ENCODE data around the gene ST3GAL5.

The ST3GAL5 gene

GRCh38 chr2:85803704-85804425 is 84.9 kb downstream of the ST3GAL5 start:
- no peak for DNase-seq

GRCh38 chr2:85802354-85803103 is 86.3 kb downstream of the ST3GAL5 start:
- DNase-seq, result no peak

DNA sequence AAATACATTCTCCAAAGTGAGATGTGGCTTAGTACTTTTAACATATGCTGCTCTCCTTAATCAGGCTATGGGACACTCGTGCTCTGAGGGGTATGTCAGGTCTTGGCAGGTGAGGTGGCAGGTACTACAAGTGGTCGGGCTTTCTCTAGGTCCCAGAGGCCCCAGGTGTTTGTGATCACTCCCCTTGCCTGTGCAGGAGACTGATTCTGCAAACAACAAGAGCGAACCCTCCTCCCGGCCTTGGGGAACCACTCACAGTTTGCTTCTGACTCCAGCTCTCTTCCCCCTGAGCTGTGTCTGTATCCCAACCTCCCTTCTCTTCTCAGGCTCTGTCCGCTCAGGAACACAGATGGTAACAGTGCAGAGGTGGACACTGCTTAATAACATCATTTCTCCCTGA is 86.9 kb downstream of the ST3GAL5 start:
- no peak for DNase-seq

- no peak for DNase-seq
Observed at GRCh38 chr2:85800586-85800985, 88.2 kb downstream of the ST3GAL5 start.

GRCh38 chr2:85799215-85799956 is 89.4 kb downstream of the ST3GAL5 start:
- no peak for DNase-seq

- no peak for DNase-seq
Observed at GRCh38 chr2:85797921-85798320, 90.9 kb downstream of the ST3GAL5 start.

- no peak for DNase-seq
Observed at GRCh38 chr2:85797263-85797660, 91.5 kb downstream of the ST3GAL5 start.

- DNase-seq, result no peak
Observed at GRCh38 chr2:85796341-85797262, 92.2 kb downstream of the ST3GAL5 start.

- no peak for DNase-seq
Observed at GRCh38 chr2:85796046-85796340, 92.8 kb downstream of the ST3GAL5 start.

- DNase-seq, result no peak
Observed at GRCh38 chr2:85795331-85796045, 93.3 kb downstream of the ST3GAL5 start.

DNA sequence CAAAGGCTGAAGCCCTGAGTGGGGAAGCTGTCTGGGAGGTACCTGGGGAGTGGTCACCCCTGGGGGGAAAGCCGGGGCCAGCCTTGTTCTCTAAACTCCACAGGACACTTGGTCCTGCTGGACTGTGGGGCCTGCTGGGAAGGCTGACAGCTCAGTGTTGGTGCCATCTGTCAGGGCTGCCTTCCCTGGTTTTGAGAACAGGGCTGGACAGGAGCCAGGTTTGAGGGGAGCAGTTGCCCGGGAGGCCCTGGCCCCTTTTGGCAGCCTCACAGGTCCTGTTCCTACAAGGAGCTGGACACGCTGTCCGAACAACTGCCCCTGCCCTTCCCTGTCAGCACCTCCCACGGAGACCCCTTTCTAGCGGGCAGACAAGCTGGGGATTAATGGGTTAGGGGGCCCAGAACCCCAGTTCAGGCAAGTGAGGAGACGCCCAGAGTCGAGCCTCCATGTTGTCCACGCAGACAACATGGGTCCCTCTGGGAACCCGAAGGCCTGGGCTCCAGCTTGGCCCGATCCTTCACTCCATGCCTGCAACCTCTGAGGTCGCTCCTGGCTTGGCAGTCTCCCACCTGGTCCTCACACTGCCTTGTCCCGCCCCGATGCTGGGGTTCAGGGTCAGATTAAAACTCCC is 94.2 kb downstream of the ST3GAL5 start:
- no peak for DNase-seq

GRCh38 chr2:85794038-85794441 is 94.8 kb downstream of the ST3GAL5 start:
- no peak for DNase-seq

- DNase-seq, result no peak
Observed at GRCh38 chr2:85793584-85793983, 95.2 kb downstream of the ST3GAL5 start.

DNA sequence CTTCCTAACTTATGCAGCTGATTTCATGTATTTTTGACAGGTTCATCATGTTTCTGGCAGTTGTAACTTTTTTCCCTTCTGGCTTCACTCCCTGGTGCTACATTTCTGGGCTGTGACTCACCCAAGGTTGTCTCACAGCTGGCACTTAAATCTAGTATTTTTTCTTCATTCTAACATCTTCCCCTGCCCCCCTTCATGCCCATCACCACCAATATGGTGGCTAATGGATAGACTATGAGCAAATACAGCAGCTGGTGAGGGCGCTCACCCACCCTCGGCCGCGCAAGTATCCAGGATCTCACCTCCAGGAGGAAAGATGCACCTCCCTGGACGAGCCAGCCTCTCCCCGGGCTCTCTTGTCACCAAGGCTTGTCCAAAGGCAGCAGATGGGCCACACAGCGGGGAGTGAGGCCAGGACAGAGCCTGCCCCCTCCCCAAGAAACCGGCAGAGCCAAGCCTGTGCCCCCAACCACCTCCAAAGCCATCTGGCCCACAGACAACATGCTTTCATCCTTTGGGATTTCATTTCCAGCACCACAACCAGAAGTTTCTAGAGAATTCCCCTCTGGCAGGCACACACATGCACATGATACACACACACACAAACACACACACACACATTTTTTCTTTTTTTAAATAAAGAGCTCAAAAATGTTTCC is 95.9 kb downstream of the ST3GAL5 start:
- no peak for DNase-seq

DNA sequence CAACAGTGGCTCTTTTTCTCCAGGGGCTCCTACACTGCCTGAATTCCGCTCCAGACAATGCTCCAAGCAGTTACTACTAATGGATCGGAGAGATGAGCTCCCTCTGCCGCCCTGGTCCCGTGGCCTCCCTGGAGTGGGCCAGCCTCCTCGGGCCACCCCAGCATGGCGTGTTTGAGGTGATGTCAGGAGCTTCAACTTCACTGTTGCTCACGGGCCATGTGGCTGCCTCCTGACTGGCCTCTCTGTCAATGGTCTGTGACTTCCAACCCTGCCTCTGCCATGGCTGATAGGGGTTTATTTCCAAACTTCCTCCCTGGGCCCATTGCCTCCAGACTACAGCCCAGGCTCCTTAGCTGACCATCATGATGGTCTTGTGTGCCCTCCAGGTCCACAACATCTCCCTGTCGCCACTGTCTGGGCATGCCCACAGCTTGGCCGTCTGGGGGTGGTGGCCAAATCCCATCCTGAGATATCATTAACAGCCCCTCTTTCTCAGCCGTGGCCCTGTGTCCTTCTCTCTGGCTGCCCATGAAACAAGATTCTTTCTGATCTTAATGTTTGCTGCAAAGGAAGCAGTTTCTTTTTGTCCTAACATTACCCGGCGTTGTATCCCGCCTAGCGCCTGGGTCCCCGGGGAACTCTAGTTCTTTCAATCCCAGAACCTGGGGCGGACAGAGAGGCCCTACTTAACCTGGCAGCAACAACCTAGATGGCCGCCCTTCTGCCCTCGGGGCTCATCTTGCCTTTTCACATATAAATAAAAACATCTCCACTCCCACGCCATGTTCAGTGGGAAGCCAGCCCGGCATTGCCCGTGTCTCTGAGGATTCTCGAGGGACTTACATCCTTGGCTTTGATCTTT is 96.9 kb downstream of the ST3GAL5 start:
- DNase-seq, result no peak

- DNase-seq, result no peak
Observed at GRCh38 chr2:85790499-85791188, 98.1 kb downstream of the ST3GAL5 start.

GRCh38 chr2:85790032-85790431 is 98.8 kb downstream of the ST3GAL5 start:
- no peak for DNase-seq

DNA sequence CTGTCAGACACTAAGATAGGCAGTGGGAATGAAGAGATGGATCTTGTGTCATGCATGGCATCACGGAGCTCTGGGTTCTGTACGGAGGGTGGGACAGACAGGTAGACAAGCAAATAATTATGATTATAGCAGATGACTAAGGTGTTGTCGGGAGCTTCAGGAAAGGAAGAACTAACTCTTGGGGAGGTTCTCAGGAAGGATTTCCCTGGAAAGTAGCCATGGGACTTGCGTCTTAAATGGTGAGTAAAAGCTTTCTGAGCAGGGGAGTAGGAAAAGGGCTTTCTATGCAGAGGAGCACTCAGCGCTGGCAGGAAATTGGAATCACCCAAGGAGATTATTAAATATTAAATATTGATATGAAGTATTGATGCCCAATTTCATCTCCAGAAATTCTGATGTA is 99.5 kb downstream of the ST3GAL5 start:
- no peak for DNase-seq

- DNase-seq, result no peak
Observed at GRCh38 chr2:85788603-85789002, 100.2 kb downstream of the ST3GAL5 start.

- DNase-seq, result no peak
Observed at GRCh38 chr2:85787981-85788340, 100.8 kb downstream of the ST3GAL5 start.

Data from GOT3 (cell line).